Activated CD4-positive, alpha-beta T cell treated with anti-CD3 and anti-CD28 coated beads for 1 hour (primary cell): ENCODE measurements around the gene SUCO.
"Not testable (repeated sequence)": the region's sequence is repeated elsewhere in the genome, so short reads cannot be mapped to it uniquely, and the experiment has no call there.

Experiments
- DNase-seq: peaks from one replicate; pipeline ENCODE4 v3.0.0-alpha.2; 2020

Gene SUCO

GRCh38 chr1:172532700-172533512, at the start of gene SUCO:
SUCO (plus strand) TSS chr1:172533150; CDS start chr1:172533436, 286 bp downstream.
- DNase-seq: peak; percentile 99

DNA sequence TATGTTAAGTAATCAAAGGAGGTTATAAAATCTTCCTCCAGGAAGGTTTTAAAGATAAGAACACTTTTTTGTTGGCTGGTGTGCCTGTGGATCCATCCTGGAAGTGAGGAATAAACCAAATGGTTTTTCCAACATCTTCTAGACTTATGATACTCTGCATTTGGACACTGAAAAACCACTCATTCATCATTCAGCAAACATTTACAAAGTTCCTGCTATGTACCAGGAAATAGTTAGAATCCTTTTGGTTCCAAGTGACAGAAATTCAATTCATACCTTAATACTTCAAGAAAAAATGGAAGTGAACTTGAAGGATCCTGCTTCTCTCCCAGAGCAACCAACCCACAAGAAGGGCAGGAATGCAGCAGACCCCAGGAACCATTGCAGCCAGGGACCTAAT, 49.5 kb upstream of the SUCO start:
- no peak for DNase-seq

DNA sequence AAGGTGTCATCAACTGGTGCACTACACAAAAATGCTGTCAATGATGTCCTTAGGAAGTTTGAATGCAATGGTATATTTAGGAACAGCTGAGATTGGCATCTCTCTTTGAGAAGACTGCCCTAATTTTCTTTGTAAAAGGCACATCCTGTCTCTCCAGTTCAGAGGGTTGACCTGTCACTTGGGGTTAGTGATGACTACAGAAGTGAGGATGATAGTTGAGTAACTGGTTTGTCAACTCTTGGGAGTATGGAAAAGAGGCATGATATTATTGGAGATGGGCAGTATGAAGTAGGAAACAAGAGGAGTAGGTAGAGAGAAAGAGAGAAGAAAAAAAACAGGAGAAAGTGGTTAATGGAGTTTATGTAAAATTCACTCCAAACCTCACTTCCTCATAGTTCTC, 48.7 kb upstream of the SUCO start:
- DNase-seq: no peak

- DNase-seq: no peak
Measured at GRCh38 chr1:172485626-172486025, 47.3 kb upstream of the SUCO start.

- DNase-seq: no peak
Measured at GRCh38 chr1:172486805-172487454, 46.0 kb upstream of the SUCO start.

GRCh38 chr1:172487550-172487949, 45.4 kb upstream of the SUCO start:
- DNase-seq: no peak

DNA sequence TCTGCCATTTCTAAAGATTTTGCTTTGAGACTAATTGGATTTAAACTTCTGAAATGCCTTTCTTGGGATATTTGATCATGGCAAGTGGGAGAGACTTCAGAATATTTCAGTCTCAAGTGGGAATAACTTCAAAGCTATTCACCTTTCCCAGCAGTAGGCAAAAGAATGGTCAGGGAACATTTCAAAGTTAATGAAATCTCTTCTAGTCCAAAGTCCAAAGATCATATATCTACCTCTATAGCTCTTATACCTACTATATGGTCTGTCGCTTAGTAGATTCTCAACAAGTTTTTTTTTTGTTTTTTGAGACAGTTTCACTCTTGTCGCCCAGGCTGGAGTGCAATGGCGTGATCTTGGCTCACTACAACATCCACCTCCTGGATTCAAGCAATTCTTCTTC, 44.6 kb upstream of the SUCO start:
- DNase-seq: no peak

DNA sequence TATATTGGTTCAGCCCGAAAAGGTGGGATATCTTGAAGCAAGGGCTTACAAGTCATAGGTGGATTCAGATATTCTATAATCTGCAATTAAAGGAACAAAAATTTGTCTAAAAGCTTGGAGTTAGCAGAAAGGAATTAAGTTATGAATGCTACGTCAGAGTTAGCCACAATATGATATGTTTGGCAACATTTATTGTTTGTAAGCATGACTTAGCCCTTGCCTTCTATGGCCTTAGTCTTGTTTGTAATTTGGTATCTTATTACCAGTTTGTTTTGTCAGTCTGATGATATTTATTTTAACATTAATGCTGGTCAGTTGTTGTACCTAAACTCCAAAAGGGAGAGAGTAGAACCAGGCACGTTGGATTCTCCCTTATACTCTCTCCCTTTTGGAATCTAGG, 43.1 kb upstream of the SUCO start:
- DNase-seq: no peak

DNA sequence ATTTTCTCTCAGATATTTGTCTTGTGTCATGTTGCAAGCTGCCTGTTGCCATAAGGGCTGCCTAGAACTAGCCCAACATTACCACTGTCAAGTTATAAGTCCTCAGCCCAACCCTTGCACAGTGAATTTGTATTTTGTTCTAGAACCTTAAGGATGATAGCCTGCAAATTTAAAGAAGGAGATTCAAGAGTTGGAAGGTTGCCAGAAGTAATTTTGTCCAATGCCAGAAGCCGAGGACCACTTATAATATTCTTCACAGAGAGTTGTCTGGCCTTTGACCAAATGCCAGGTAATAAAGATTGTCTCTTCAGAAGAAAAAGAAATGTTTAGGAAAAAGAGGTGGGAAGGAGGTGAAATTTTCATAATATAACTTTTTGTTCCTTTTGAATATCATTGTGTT, 40.5 kb upstream of the SUCO start:
- no peak for DNase-seq

DNA sequence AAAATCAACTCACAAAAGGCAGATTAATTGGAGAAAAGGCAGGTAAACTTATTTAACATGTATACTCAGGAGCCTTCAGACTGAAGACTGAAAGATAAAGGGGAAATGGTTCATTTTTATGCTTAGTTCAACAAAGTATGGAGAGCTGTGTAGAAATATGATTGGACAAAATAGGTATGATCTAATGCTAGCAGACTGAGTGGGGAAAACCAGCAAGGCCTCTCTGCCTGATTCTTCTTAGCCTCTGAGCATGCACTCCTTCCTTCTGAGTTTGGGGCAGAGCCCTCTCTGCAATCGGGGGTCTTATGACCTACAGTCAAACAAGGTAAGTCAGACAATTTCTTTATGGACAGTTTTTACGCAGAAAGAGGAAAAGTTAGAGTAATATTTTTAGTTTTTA, 38.8 kb upstream of the SUCO start:
- DNase-seq: no peak

DNA sequence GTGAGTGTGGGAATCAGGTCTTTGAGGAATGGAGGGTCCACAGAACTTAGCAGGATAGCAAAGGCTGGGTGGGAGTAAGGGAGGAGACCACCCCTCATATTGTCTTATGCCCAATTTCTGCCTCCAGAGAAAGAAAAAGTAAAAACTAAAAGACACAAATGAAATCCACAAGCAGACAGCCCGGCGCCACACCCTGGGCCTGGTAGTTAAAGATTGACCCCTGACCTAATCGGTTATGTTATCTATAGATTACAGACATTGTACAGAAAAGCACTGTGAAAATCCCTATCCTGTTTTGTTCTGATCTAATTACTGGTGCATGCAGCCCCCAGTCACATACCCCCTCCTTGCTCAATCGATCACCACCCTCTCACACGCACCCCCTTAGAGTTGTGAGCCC, 36.8 kb upstream of the SUCO start:
- not testable (repeated sequence) for DNase-seq

DNA sequence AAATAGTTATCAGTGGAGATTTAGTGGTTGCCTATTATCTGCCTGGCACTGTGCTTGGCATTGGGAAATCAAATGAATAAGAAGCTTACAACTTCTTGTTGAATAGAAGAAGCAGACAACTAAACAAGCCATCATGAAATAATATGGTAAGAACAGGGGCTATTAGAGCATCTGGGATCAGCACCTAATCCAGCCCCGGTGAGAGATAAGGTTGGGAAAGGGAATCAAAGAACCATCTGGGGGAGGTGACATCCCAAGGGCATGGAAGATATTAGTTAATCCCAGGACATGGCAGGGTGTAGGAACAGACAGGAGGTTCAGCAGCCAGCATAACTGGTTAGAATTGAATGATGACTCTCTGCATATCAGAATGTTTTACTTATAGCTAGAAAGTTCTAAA, 36.3 kb upstream of the SUCO start:
- DNase-seq: no peak

- no peak for DNase-seq
Measured at GRCh38 chr1:172497230-172497629, 35.7 kb upstream of the SUCO start.

DNA sequence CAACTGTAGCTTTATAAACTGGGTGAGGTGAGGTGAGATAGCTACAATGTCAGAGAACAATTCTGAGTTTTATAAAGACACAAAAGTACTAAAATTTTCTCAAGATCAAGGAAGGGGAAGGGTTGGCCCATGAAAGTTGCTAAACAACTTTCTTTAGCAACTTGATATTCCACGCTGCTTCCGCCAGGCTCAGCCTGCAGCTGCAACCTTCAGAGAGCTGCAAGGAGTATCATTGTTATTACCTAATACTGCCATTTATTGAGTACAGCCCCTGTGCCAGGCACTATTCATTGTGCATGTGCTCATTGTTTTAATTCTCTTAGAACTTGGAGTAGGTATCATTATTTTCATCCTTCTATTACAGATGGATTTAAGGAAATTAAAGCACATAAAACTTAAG, 34.1 kb upstream of the SUCO start:
- no peak for DNase-seq

DNA sequence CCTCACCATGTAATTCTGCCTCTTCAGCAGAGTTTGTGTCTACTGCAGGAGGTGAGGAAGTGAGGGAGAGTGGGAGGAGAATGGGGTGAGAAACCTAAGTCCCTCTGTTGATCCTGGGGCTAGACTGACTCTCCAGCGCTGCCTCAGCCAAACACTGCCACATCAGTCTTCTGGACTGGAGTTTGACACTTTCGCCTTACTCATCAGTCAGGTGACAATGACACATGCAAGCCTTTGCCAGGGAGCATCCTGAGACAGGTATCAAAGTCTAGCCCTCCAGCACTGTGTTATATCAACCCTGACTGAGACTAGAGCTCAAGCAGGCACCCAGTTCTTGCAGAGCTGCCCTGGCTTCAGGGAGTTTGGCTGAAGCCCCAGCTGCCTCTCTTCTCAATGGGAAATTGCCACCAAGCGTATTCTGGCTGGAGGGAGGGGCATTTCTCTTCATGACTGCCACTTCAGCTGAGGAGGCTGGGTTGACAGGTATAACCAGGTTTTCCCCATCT, 33.3 kb upstream of the SUCO start:
- DNase-seq: no peak

DNA sequence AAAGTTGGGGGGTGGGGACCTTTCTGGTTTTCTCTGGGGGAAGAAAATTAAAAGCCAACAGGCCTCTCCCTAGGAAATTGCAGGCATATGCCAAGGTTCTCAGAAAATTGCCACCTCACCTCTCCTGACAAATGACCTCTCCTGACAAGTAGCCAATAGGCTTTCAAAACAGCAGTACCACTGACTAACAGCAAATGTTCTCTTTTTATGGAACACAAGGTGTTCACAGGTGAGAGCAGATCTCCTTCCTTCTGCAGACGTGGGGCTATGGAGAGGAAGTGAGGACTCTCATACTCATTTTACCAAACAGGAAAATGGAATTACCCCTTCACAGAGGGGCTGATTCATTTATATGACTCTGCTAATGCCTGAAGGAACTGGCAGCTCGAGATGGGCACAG, 32.7 kb upstream of the SUCO start:
- no peak for DNase-seq

- DNase-seq: no peak
Measured at GRCh38 chr1:172507741-172508140, 25.2 kb upstream of the SUCO start.

- DNase-seq: no peak
Measured at GRCh38 chr1:172510479-172510878, 22.5 kb upstream of the SUCO start.

DNA sequence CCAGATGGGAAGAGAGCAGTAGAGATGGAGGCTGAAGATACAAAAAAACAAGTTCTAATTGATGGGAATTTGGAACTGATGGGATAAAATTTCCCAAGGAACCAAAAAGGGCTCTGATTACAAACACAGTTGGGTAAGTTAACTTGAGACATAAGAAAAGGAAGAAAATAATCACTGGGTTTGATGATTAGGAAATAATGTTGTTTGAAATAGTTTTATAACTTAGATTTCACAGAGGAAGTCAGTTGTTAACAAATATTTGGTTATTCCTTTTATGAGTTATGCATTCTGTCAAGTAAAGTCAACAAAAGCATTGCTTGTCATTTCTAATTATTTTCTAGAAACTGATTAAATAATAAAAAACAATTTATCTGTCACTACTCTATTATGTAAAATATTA, 20.4 kb upstream of the SUCO start:
- no peak for DNase-seq

DNA sequence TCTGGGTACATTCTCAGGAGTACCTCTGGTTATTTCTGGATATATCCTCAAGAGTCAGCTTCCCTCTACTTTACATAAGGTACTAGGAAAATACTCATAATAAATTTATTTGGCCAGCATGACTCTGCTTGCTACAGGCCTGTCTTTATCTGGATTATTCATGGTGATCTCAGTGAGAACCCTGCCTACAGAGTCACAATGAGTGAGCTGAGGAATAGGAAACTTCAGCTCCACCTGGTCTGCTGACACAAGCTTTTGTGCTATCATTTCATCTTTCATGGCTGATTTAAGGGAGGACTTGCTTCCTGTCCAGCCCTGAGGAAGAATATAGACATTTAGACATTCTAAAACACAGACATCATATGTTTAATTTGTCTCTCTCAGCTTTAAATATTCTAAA, 19.5 kb upstream of the SUCO start:
- no peak for DNase-seq

DNA sequence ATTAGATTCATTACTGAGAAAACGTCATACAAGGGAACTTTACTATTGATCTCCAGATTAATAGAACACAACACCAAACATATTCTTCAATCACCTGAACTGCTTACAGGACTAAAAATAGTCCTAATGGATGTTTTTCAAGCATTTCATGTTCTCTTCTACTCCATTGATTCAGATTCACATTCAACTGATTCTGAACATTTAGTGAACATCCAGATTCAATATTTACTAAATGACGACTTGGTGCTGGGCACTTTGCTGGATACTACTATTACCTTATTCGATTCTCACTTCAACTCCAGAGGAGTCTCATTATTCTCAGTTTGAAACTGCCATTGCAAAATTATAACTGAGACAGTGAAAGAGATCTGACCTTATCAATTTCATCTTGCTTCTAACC, 18.8 kb upstream of the SUCO start:
- DNase-seq: no peak

DNA sequence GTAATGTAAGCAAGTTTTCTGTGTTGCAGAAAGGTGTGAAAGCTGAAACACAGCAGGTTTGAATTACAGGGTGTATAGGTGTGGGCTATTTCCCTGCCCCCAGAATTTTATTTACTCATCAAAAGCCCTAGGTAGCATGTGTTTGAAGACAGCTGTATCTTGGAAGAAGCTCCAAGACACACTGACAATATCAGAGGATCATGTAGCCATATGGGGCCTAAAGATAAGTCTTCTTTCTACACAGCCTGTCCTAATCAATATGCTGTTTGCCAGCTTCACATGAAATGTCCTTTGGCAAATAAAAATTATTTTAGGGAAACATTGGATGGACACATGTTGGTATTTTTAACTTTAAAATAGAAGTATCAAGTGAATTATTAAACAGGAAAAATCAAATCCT, 17.5 kb upstream of the SUCO start:
- no peak for DNase-seq

GRCh38 chr1:172515927-172516326, 17.0 kb upstream of the SUCO start:
- no peak for DNase-seq

GRCh38 chr1:172517081-172517480, 15.9 kb upstream of the SUCO start:
- DNase-seq: no peak

DNA sequence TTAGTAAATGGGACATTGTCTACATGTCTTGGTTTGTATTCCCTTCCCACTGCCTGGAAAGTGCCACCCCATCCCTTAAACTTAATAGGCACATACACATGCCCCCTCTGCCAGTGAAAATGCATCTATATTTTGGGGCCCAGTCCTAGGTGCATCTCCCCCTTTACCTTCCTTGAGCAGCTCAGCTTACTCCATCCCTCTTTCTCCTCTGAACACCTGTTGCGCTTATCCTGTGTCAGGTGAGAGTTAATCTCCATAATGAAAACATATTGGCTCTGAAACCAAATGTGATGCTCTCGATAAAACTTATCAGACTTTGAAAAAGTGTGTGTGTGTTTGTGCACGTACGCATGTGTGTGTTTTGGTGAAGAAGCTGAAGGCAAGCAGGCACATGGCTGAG, 15.4 kb upstream of the SUCO start:
- no peak for DNase-seq
